Fibroblast of lung (primary cell): Measurements from ENCODE around the gene GBX2. TPM values are rescaled to one million over a fixed set of nuclear protein-coding genes. Genes with fewer than 3 reads are reported as not detected.

ENCODE experiments used
- DNase-seq, 2 donors: peaks; one replicate each; pipeline versions ENCODE4 v3.0.0 to v3.0.0-alpha.2; 2010; ENCODE audit warnings: low read depth in 2 of 2
- H2AFZ ChIP-seq: 2 replicates; pipeline ENCODE4 v1.5.1; 2012; ENCODE audit warnings: low read length, control low read depth, inconsistent platforms
- H3K27ac ChIP-seq: 2 replicates; pipeline ENCODE4 v1.5.1; 2011; ENCODE audit warnings: low read length, control low read depth; ENCODE audit not compliant: insufficient read depth
- H3K27me3 ChIP-seq: 2 replicates; pipeline ENCODE4 v1.5.1; 2011; ENCODE audit warnings: mild to moderate bottlenecking, low read length; ENCODE audit not compliant: control insufficient read depth, insufficient read depth
- H3K36me3 ChIP-seq: 2 replicates; pipeline ENCODE4 v1.5.1; 2011; ENCODE audit warnings: low read length; ENCODE audit not compliant: control insufficient read depth, insufficient read depth
- H3K4me1 ChIP-seq: 2 replicates; pipeline ENCODE4 v1.5.1; 2011; ENCODE audit warnings: low read length; ENCODE audit not compliant: control insufficient read depth, insufficient read depth; ENCODE audit errors: extremely low read depth
- H3K4me2 ChIP-seq: 2 replicates; pipeline ENCODE4 v1.5.1; 2011; ENCODE audit warnings: low read length, control low read depth; ENCODE audit not compliant: insufficient read depth; ENCODE audit errors: extremely low read depth
- H3K4me3 ChIP-seq, 4 experiments: fragments of 200-600 bp in 1 of 4; sonication (generic) in 1 of 4; replicated peaks in 1 of 4; 2 replicates each; pipeline ENCODE4 v1.5.1; 2011 to 2016; ENCODE audit warnings: low read length in 4 of 4, low read depth in 3 of 4, mild to moderate bottlenecking in 3 of 4, control low read depth in 2 of 4, inconsistent platforms in 1 of 4, mixed read lengths in 1 of 4; ENCODE audit not compliant: insufficient read depth in 1 of 4; ENCODE audit errors: control extremely low read depth in 1 of 4
- H3K79me2 ChIP-seq: 2 replicates; pipeline ENCODE4 v1.5.1; 2012; ENCODE audit warnings: mild to moderate bottlenecking, low read length, inconsistent platforms; ENCODE audit not compliant: control insufficient read depth, insufficient read depth
- H3K9ac ChIP-seq: 2 replicates; pipeline ENCODE4 v1.5.1; 2011; ENCODE audit warnings: mild to moderate bottlenecking, low read length, control low read depth; ENCODE audit not compliant: insufficient read depth
- H3K9me3 ChIP-seq: 2 replicates; pipeline ENCODE4 v1.5.1; 2012; ENCODE audit warnings: low read depth, low read length; ENCODE audit not compliant: control insufficient read depth, insufficient read depth
- H4K20me1 ChIP-seq: 2 replicates; pipeline ENCODE4 v1.5.1; 2011; ENCODE audit warnings: low read length; ENCODE audit not compliant: control insufficient read depth, insufficient read depth; ENCODE audit errors: extremely low read depth
- EZH2 ChIP-seq: IDR thresholded peaks from 2 replicates; pipeline ENCODE4 v1.5.1; 2012; ENCODE audit warnings: low read length, control low read depth, mild to moderate bottlenecking; ENCODE audit errors: missing control alignments
- polyA plus RNA-seq, 2 donors: library from polyadenylated mRNA; depleted of rRNA in 1 of 2; stranded (reverse) in 1 of 2; unstranded in 1 of 2; fragments of >200 nt; gene quantifications; 2 replicates each; pipeline ENCODE4 v1.2.1, GENCODE V29; 2011 to 2012; ENCODE audit warnings: missing spikeins in 1 of 2
- total RNA-seq: library from RNA; depleted of rRNA; stranded (reverse); fragments of >200 nt; gene quantifications from 2 replicates; pipeline ENCODE4 v1.2.1, GENCODE V29; 2014
- TF ChIP-seq, protein P1 (sequence below), 2 donors: IDR thresholded peaks in 1 of 2; conservative IDR thresholded peaks in 1 of 2; 1 replicate in 1 of 2; 2 replicates in 1 of 2; pipeline ENCODE4 v1.5.1; 2011 to 2012; ENCODE audit warnings: low read length in 2 of 2, control low read depth in 1 of 2, inconsistent platforms in 1 of 2, low read depth in 1 of 2, mild to moderate bottlenecking in 1 of 2

GBX2 gene
- total and polyA plus RNA-seq, 2 donors (not counting 1 experiment from before 2014, with no cell fraction given), result 0.25 TPM; not detected in 1

DNA sequence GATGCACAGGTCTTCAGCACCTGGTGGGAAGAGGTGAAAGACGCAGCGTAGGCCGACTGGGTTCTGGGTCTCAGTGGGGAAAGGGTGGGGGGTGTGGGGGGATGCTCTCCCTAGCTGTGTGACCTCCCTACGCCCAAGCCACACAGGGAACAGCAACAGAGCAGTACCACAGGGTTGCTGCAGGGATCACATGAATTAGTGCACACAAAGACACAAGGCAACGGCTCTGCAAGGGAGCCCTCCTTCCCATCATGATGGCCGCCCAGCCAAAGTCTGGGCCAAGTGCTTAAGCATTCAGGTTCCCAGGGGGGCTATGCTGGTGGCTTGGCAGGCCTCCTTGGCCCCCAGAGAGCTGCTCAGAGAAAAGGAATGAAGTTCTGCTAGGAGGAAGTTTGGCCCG, 28.2 kb upstream of the GBX2 start:
- DNase-seq, result no peak
- Histone ChIP-seq H3K79me2 (no peaks in the 10 kb centered on the region), H3K27me3 (no peaks in the 10 kb centered on the region), H4K20me1 (no peaks in the 10 kb centered on the region), H3K4me1 (no peaks in the 10 kb centered on the region), H2AFZ (no peak overlapping the region), H3K9ac (no peak overlapping the region), H3K36me3 (no peaks in the 10 kb centered on the region), H3K9me3 (no peaks in the 10 kb centered on the region), H3K4me3 (no peak overlapping the region), H3K27ac (no peak overlapping the region), H3K4me2 (no peak overlapping the region)
- TF ChIP-seq, protein P1, sequence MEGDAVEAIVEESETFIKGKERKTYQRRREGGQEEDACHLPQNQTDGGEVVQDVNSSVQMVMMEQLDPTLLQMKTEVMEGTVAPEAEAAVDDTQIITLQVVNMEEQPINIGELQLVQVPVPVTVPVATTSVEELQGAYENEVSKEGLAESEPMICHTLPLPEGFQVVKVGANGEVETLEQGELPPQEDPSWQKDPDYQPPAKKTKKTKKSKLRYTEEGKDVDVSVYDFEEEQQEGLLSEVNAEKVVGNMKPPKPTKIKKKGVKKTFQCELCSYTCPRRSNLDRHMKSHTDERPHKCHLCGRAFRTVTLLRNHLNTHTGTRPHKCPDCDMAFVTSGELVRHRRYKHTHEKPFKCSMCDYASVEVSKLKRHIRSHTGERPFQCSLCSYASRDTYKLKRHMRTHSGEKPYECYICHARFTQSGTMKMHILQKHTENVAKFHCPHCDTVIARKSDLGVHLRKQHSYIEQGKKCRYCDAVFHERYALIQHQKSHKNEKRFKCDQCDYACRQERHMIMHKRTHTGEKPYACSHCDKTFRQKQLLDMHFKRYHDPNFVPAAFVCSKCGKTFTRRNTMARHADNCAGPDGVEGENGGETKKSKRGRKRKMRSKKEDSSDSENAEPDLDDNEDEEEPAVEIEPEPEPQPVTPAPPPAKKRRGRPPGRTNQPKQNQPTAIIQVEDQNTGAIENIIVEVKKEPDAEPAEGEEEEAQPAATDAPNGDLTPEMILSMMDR (conservative IDR thresholded peaks at IDR 0.05 in 1 of 2, IDR thresholded peaks at IDR 0.05 in 1 of 2; ENCODE audit: low read depth in 1 of 2, low read length in 2 of 2), result no peak

DNA sequence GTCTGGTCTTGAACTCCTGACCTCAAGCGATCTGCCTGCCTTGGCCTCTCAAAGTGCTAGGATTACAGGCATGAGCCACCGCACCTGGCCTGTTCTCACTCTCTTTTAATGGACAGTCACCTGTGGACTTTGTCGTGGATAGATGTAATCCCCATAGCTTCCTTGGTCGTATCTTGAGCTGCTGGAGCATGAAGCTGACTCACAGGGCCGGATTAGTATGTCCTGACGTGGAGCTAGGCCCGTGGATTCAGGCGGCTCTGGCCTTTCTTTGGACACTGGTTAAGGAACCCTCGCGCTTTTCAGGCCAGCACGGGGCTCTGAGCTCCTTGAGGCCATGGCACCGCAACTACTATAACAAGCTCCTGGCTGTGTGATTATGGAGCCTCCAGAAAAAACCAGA, 27.5 kb upstream of the GBX2 start:
- TF ChIP-seq, protein P1 (conservative IDR thresholded peaks at IDR 0.05 in 1 of 2, IDR thresholded peaks at IDR 0.05 in 1 of 2; ENCODE audit: low read depth in 1 of 2, low read length in 2 of 2), result no peak
- no peak for TF ChIP-seq EZH2
- H2AFZ ChIP-seq, result no peak overlapping the region
- H3K4me1 ChIP-seq, result no peaks in the 10 kb centered on the region
- H3K27ac ChIP-seq, result no peak overlapping the region
- H3K9ac ChIP-seq, result no peak overlapping the region
- no peaks in the 10 kb centered on the region for H3K27me3 ChIP-seq
- no peak for DNase-seq
- no peaks in the 10 kb centered on the region for H3K9me3 ChIP-seq
- H4K20me1 ChIP-seq, result no peaks in the 10 kb centered on the region
- H3K79me2 ChIP-seq, result no peaks in the 10 kb centered on the region
- H3K4me2 ChIP-seq, result no peak overlapping the region
- H3K36me3 ChIP-seq, result no peaks in the 10 kb centered on the region
- no peak overlapping the region for H3K4me3 ChIP-seq

DNA sequence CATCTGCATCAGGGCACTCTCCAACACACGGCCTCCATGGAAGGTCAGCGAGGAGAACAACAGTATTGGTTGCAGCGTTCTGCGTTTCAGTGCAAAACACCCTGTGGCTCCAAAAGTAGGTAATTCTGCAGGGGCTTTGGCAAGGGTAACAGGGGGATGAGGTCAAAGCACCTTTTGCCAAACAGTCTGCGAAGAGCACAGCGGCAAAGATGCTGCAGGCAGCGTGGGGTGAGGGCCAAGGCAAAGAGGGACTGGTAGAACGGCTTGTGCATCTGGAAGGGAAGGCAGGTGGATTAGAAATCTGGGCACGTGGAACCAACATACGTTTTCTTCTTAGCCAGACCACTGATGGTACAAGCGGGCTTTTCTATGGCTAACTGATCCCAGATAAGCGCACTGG, 26.6 kb upstream of the GBX2 start:
- no peak overlapping the region for H3K4me2 ChIP-seq
- H3K27me3 ChIP-seq, result no peaks in the 10 kb centered on the region
- no peak overlapping the region for H3K27ac ChIP-seq
- H3K9me3 ChIP-seq, result no peaks in the 10 kb centered on the region
- H3K4me1 ChIP-seq, result no peaks in the 10 kb centered on the region
- H4K20me1 ChIP-seq, result no peaks in the 10 kb centered on the region
- TF ChIP-seq, protein P1 (conservative IDR thresholded peaks at IDR 0.05 in 1 of 2, IDR thresholded peaks at IDR 0.05 in 1 of 2; ENCODE audit: low read depth in 1 of 2, low read length in 2 of 2), result no peak
- no peak for TF ChIP-seq EZH2
- H3K9ac ChIP-seq, result no peak overlapping the region
- H3K79me2 ChIP-seq, result no peaks in the 10 kb centered on the region
- no peaks in the 10 kb centered on the region for H3K36me3 ChIP-seq
- no peak overlapping the region for H2AFZ ChIP-seq
- no peak overlapping the region for H3K4me3 ChIP-seq
- DNase-seq, result no peak
